Activated T-helper 1 cell treated with anti-CD3 and anti-CD28 coated beads, Interleukin-12 subunit alpha, Interleukin-12 subunit beta, Interleukin-2, Interleukin-4 antibody, amounts not matched to agents 30 ng/mL and 10 ng/mL and 1 ng/mL, durations not matched to agents 14 hours and 24 hours and 36 hours (primary cell): ENCODE results near the gene NLRC5. TPM values are rescaled to one million over a fixed set of nuclear protein-coding genes. Genes with fewer than 3 reads are reported as not detected.
A peak's percentile ranks its signal among the peaks of the same experiment; 100 is the strongest.

Experiments
- DNase-seq: peaks from one replicate; pipeline ENCODE4 v3.0.0; 2021; ENCODE audit warnings: low spot score
- H3K27ac Mint-ChIP-seq: one replicate; pipeline ENCODE4 v1.8.0; 2021; ENCODE audit warnings: mild to moderate bottlenecking, mixed read lengths
- H3K27me3 Mint-ChIP-seq: one replicate; pipeline ENCODE4 v1.8.0; 2022; ENCODE audit warnings: mild to moderate bottlenecking, moderate library complexity, mixed read lengths; ENCODE audit not compliant: insufficient read depth
- H3K36me3 Mint-ChIP-seq: one replicate; pipeline ENCODE4 v1.8.0; 2021; ENCODE audit warnings: low read depth, mixed read lengths
- H3K4me1 Mint-ChIP-seq: one replicate; pipeline ENCODE4 v1.8.0; 2021; ENCODE audit warnings: low read depth, mixed read lengths
- H3K4me3 Mint-ChIP-seq: one replicate; pipeline ENCODE4 v1.8.0; 2021; ENCODE audit warnings: mild to moderate bottlenecking, moderate library complexity, mixed read lengths
- H3K9me3 Mint-ChIP-seq: one replicate; pipeline ENCODE4 v1.8.0; 2021; ENCODE audit warnings: mixed read lengths
- intact Hi-C: fragments of 100-400 bp; cut with micrococcal nuclease; formaldehyde crosslinking; loops from one replicate; pipeline ENCODE4 v1.15.1; 2024
- total RNA-seq: library from RNA; stranded (reverse); gene quantifications from 2 replicates; pipeline ENCODE4 v1.2.3, GENCODE V29; 2022

NLRC5 gene
- total RNA-seq, 1 donor from 2014 or later, result 175 TPM

DNA sequence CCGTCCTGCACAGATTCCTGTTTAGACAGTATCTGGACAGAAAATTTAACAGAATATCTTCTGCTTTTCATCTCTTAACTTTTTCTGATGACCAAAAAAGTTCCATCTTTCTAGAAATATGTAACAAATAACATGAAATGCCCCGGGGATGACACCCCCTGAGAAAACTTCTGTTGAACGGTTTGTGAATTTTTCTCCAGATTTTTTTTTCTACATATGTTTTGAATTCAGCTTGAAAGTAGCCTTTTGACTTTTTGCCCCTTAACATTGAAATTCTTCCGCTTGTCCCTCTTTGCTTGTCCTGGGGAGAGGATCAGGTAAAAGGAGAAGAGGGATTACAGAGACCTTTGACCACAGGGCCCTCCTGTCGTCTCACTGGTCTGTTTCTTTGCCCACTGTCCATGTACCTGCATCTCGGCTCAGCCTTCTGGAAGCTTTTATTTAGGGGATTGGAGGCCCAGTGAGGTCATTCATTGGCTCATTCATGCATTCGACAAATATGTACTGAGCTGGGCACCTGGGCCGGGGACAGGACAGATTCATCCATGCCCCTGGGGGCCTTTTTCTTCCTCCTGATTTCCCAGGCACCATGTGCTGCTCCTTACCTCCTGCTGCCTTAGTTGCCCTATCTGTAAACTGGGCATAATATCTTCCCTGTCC lies 83.4 kb downstream of the NLRC5 start:
- Mint-ChIP-seq H3K4me3 (no peak overlapping the region), H3K4me1 (peaks cover 11% of the 10 kb centered on the region), H3K27ac (no peak overlapping the region), H3K36me3 (peaks cover 56% of the 10 kb centered on the region), H3K9me3 (no peaks in the 10 kb centered on the region), H3K27me3 (no peaks in the 10 kb centered on the region)
- intact Hi-C loops, result no loop called here
- no peak for DNase-seq

DNA sequence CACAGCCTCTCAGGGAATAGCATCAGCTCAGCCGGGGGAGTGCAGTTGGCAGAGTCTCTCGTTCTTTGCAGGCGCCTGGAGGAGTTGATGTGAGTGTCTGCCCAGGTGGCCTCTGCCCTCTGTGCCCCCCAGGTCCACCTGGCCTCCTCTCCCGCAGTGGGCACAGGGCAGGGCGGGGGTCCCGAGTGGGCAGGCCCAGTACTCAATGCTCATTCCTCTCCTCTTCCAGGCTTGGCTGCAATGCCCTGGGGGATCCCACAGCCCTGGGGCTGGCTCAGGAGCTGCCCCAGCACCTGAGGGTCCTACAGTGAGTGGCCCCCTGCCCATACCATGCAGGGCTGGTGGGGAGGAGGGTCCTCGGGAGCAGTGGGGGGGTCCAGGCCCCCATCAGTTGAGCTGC lies 88.4 kb downstream of the NLRC5 start:
- Mint-ChIP-seq H3K36me3 (peaks cover 31% of the 10 kb centered on the region), H3K4me3 (no peak overlapping the region), H3K27ac (no peak overlapping the region), H3K9me3 (no peaks in the 10 kb centered on the region), H3K27me3 (no peaks in the 10 kb centered on the region), H3K4me1 (no peaks in the 10 kb centered on the region)
- no peak for DNase-seq
- intact Hi-C loops, result no loop called here

DNA sequence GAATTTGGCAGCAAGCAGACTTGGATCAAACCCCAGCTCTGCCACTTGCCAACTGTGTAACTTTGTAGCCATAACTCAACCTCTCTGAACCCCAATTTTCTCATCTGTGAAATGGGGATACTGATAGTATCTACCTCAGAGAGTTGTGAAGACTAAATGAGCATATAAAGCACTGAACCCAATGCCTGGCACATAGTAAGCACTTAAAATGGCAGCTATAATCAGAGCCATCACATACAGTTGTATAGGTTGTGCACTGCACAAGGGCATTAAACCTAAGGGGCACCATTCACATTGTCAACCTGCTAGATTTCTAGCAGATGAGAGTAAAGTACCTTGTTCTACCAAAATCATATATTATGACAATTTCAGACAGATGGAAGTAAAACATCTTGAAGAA lies 92.4 kb downstream of the NLRC5 start:
- H3K36me3 Mint-ChIP-seq, result peaks cover 16% of the 10 kb centered on the region
- intact Hi-C loops, result no loop called here
- no peak overlapping the region for H3K4me3 Mint-ChIP-seq
- peaks cover 8% of the 10 kb centered on the region for H3K4me1 Mint-ChIP-seq
- no peaks in the 10 kb centered on the region for H3K27me3 Mint-ChIP-seq
- no peak overlapping the region for H3K27ac Mint-ChIP-seq
- no peak for DNase-seq
- no peaks in the 10 kb centered on the region for H3K9me3 Mint-ChIP-seq

DNA sequence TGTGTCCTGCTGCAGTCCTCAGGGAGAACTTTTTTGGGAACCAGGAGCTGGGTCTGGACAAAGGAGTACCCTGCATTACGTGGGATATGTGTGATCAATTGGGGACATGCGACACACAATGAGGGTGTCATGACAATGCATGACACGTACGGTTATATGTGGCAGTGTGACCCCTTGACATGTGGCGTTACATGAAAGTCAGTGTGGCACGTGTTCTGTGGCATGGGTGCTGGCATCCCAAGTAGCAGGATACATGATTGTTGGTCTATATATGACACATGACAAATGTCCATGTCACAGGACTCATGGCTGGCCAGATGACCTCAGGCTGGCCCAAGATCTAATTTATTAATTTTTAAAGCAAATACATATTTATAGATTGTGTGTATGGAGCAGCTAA lies 93.3 kb downstream of the NLRC5 start:
- Mint-ChIP-seq H3K36me3 (peaks cover 15% of the 10 kb centered on the region), H3K4me3 (no peak overlapping the region), H3K9me3 (no peaks in the 10 kb centered on the region), H3K27me3 (no peaks in the 10 kb centered on the region), H3K4me1 (peaks cover 8% of the 10 kb centered on the region), H3K27ac (no peak overlapping the region)
- intact Hi-C loops, result no loop called here
- DNase-seq, result no peak

DNA sequence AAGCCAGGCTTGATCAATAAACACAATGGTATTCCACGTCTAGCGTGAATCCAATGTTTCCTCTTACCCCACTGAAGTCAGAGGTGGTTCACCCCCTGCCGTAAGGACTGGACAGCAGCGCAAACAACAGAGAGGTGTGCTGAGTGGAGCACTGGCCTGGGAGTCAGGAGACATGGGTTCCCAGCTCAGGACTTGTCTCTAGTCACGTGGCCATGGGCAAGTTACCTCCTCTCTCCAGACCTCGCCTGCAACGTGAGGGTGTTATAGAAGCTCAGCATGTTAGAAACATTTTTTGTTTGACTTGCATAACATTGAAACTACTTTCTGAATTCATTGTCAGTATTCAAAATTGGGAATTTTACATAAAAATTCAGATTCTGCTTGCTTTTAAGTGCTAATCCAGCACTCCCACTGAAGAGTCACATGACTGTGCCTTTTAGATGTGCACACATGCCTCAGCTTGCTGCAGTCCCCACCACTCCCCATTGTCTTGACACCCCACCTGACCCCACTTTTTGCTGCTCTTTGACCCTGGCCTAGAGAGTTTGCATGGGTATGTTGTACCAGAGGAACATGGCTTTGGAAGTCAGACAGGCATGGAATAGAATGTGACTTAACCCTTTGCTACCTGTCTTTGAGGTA lies 94.2 kb downstream of the NLRC5 start:
- Mint-ChIP-seq H3K36me3 (peaks cover 15% of the 10 kb centered on the region), H3K4me1 (peaks cover 8% of the 10 kb centered on the region), H3K4me3 (no peak overlapping the region), H3K9me3 (no peaks in the 10 kb centered on the region), H3K27ac (no peak overlapping the region), H3K27me3 (no peaks in the 10 kb centered on the region)
- no peak for DNase-seq
- intact Hi-C loops, result loop anchor here (1.0 to 2.0 kb wide), 4 partner anchors 85 to 333 kb away; partner anchors contain the start of gene ARL2BP

DNA sequence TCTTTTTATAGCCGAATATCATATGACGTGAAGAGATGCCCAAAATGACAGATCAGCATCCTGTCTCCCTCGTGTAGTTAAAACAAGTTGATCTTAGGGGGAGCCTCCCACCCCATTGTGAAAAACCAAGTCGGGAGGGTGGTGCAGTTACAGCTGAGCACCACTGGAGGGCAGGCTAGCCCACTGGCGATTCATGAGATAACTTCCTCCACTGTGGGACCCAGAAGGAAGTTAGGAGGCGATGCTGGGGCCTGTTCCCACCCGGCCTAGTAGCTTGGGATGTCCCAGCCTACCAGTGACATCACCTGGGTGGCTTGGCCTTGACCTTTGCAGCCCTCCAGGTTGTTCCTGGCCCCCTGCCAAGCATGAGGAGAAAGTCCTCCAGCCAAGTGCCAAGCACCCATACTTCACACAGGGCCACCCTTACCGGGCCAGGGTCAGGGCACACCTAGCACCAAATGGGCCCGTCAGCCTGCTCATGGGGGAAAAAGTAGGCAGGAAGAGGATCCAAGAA lies 95.0 kb downstream of the NLRC5 start:
- H3K36me3 Mint-ChIP-seq, result peaks cover 14% of the 10 kb centered on the region
- no peaks in the 10 kb centered on the region for H3K9me3 Mint-ChIP-seq
- peak; percentile 64 for DNase-seq
- H3K4me3 Mint-ChIP-seq, result no peak overlapping the region
- peak overlapping the region; percentile 71 for H3K27ac Mint-ChIP-seq
- peaks cover 8% of the 10 kb centered on the region for H3K4me1 Mint-ChIP-seq
- intact Hi-C loops, result loop anchor here (1.0 to 2.0 kb wide), 4 partner anchors 84 to 332 kb away; partner anchors contain the start of gene ARL2BP
- no peaks in the 10 kb centered on the region for H3K27me3 Mint-ChIP-seq

DNA sequence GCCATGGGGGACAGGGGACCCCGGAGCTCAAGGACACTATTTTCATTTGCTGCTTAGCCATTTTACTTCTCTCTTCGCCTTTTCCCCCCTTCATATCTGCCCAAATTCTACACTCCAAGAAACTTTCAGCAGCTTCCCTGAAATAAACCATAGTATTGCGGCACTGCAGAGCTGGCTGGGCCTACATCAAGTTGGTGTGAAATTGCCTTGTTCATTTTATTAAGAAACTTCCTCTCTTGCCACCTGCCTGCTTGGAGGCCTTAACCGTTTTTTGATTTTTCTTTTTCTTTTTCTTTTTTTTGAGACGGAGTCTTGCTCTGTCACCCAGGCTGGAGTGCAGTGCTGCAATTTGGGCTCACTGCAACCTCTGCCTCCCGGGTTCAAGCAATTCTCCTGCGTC lies 95.6 kb downstream of the NLRC5 start:
- Mint-ChIP-seq H3K27ac (no peak overlapping the region), H3K27me3 (peaks cover 3% of the 10 kb centered on the region), H3K4me3 (no peak overlapping the region), H3K36me3 (peaks cover 10% of the 10 kb centered on the region), H3K9me3 (no peaks in the 10 kb centered on the region), H3K4me1 (peaks cover 8% of the 10 kb centered on the region)
- intact Hi-C loops, result loop anchor here (1.0 to 2.0 kb wide), 4 partner anchors 83 to 332 kb away; partner anchors contain the start of gene ARL2BP
- DNase-seq, result no peak

DNA sequence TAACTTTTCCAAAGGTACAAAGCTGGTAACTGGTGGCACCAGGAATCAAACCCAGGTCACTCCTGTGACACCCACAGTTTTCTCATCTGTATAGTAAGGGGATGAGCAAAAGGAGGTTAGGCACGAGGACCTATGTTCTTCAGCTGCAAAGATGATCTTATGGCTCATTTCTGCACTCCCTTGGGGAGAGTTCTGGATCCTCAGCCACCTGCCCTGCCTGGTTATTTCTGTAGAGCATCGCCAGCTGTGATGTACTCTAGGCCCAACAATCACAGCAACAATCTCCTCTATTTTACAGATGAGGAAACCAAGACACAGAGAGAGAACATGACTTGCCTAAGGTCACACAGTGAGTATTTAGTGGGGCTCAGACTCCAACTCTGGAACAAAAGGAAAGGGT lies 97.6 kb downstream of the NLRC5 start:
- H3K27me3 Mint-ChIP-seq, result peaks cover 22% of the 10 kb centered on the region
- peaks cover 8% of the 10 kb centered on the region for H3K4me1 Mint-ChIP-seq
- intact Hi-C loops, result no loop called here
- H3K9me3 Mint-ChIP-seq, result no peaks in the 10 kb centered on the region
- H3K27ac Mint-ChIP-seq, result no peak overlapping the region
- no peak overlapping the region for H3K4me3 Mint-ChIP-seq
- no peak for DNase-seq
- H3K36me3 Mint-ChIP-seq, result peaks cover 7% of the 10 kb centered on the region

DNA sequence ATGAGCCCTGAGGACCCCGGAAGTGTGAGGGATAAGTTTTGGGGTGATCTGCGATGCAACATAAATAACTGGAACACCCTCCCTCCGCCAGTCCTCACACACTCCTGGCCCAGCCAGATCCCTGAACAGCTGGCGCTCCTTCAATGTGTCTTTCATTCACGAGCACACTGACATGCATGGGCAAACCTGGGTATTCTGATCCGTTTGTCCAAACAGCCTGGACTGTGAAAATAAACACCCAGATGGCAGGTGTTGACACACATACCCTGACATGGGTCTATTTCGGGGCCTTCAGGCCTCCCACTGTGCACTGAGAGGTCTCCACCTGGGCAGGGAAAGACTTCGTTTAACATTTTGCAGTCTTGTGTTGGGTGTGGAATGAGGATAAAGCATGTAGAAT lies 100.0 kb downstream of the NLRC5 start:
- Mint-ChIP-seq H3K27me3 (peaks cover 22% of the 10 kb centered on the region), H3K4me3 (no peak overlapping the region), H3K4me1 (peaks cover 7% of the 10 kb centered on the region), H3K27ac (no peak overlapping the region), H3K9me3 (no peaks in the 10 kb centered on the region), H3K36me3 (no peaks in the 10 kb centered on the region)
- no peak for DNase-seq
- intact Hi-C loops, result no loop called here

DNA sequence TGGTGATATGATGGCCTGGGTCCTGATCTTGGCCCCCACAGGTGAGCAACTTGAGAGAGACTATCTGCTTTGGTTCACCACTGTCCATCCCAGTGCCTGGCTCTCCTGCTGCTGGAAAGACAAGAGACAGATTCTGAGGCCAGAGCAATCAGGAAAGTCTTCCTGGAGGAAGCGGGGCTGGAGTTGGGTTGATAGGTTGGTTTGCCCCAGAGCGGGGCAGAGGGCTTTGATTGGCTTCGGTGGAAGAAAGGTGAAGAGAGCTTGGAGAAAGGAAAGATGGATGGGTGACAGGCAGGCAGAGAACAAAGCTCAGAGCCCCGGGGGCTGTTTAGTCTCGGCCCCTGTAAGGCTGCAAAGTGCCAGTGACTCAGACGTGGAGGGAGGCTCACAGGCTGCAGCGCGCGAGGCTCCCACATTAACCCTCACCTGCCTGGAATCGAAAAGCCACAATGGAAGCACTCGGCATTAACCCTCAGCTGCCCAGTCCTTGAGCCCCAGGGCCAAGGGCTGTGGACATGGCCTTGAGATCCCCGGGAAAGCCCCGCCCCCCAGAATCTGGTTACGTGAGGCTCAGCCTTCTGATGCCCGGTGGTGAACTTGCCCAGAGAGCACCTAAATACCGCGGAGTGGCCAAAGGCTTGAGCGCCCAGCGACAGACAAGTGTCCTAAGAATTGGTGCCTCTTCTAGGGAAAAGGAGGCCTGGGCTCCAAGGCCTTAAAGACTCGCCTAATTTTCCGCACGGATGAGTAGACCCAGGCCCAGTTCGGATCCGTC lies 102.0 kb downstream of the NLRC5 start:
- peak overlapping the region; percentile 75 for H3K4me3 Mint-ChIP-seq
- peak overlapping the region; percentile 81 for H3K27ac Mint-ChIP-seq
- no peaks in the 10 kb centered on the region for H3K36me3 Mint-ChIP-seq
- H3K9me3 Mint-ChIP-seq, result no peaks in the 10 kb centered on the region
- peaks cover 7% of the 10 kb centered on the region for H3K4me1 Mint-ChIP-seq
- intact Hi-C loops, result loop anchor here (5.0 kb wide), 1 partner anchor 96 kb away; the partner anchor contains the start of genes PSME3IP1 and RSPRY1
- peaks cover 22% of the 10 kb centered on the region for H3K27me3 Mint-ChIP-seq
- no peak for DNase-seq

DNA sequence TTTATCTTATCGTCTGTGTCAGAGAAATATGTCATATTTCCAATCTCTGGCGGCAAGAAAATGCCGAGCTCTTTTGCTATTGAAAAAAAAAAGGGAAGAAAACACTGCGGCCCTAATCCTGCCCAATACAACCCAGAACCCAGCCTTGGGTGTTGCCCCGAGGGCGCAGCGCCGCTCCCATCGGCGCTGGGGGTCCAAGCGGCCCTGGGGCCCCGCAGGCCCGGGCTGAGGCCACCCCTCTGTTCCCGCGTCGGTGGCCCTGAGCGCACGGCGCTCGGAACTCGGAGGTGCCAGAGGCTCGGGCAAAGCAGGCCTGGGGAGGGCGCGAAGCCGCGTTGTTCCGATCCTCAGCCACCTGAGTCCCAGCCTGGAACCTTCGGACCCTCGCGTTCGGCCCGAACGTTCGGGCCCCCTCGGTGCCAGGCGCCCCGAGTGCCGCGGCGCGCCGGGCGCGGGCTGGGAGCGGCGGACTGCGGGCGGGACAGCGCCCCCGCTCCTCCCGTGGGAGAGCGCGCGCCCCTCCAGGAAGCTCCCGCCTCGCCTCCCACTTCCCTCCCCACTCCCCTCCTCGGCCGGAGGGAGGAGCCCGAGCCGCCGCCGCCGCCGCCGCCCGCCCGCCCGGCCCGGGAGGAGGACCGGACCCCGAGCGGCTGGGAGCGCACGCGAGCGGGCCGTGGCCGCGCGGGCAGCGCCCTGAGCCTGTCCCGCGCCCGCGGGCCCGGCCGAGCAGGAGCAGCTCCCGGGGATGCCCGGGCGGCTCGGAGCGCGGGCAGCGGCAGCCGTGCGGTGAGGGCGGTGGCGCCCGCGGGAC lies 102.8 kb downstream of the NLRC5 start, which contains the start of gene CPNE2:
Gene CPNE2, plus strand, starts transcription at position 609 of the 811 bp plus-strand sequence. CDS start 18,160 bp downstream, outside the sequence.
- peak within 1 kb of the TSS; percentile 75 for H3K27ac Mint-ChIP-seq
- H3K9me3 Mint-ChIP-seq, result no peaks in the 10 kb centered on the region

More for the DNA sequence above, 102.8 kb downstream of the NLRC5 start, which contains the start of gene CPNE2:
- H3K27me3 Mint-ChIP-seq, result peaks cover 22% of the 10 kb centered on the region
- intact Hi-C loops, result loop anchor here (5.0 kb wide), 1 partner anchor 95 kb away; the partner anchor contains the start of genes PSME3IP1 and RSPRY1
- H3K4me3 Mint-ChIP-seq, result peak within 1 kb of the TSS; percentile 84
- DNase-seq, result peak; percentile 34
- H3K36me3 Mint-ChIP-seq, result no peaks in the 10 kb centered on the region
- H3K4me1 Mint-ChIP-seq, result peaks cover 7% of the 10 kb centered on the region
